CD14-positive monocyte (primary cell): ENCODE results near the gene EHD3. TPM values are rescaled to one million over a fixed set of nuclear protein-coding genes. Genes with fewer than 3 reads are reported as not detected.

ENCODE experiments used
- DNase-seq, 3 donors: peaks; one replicate each; pipeline ENCODE4 v3.0.0-alpha.2; 2011 to 2022
- H2AFZ ChIP-seq: 2 replicates; pipeline ENCODE4 v1.6.0; 2012; ENCODE audit warnings: mild to moderate bottlenecking, low read depth, low read length, inconsistent platforms; ENCODE audit not compliant: insufficient read depth, poor library complexity, severe bottlenecking
- H3K27ac ChIP-seq, 2 donors: 1 replicate in 1 of 2; 2 replicates in 1 of 2; pipeline ENCODE4 v1.5.1; 2012 to 2013; ENCODE audit warnings: low read length in 2 of 2, control low read depth in 1 of 2, inconsistent platforms in 1 of 2, low read depth in 1 of 2, mild to moderate bottlenecking in 1 of 2
- H3K27me3 ChIP-seq, 2 donors: one replicate each; pipeline versions ENCODE4 v1.6.0 to v1.6.1; 2011 to 2013; ENCODE audit warnings: low read length in 2 of 2; ENCODE audit not compliant: control insufficient read depth in 2 of 2, insufficient read depth in 2 of 2
- H3K36me3 ChIP-seq, 2 donors: replicated peaks in 1 of 2; 1 replicate in 1 of 2; 2 replicates in 1 of 2; pipeline versions ENCODE4 v1.5.1 to v1.6.1; 2012 to 2013; ENCODE audit warnings: low read length in 2 of 2, control low read depth in 1 of 2, inconsistent platforms in 1 of 2, mild to moderate bottlenecking in 1 of 2; ENCODE audit not compliant: insufficient read depth in 2 of 2, control insufficient read depth in 1 of 2
- H3K4me1 ChIP-seq, 2 donors: 1 replicate in 1 of 2; 2 replicates in 1 of 2; pipeline versions ENCODE4 v1.5.1 to v1.6.1; 2012 to 2013; ENCODE audit warnings: low read length in 2 of 2, control low read depth in 1 of 2, inconsistent platforms in 1 of 2, mild to moderate bottlenecking in 1 of 2, moderate library complexity in 1 of 2; ENCODE audit not compliant: insufficient read depth in 2 of 2, control insufficient read depth in 1 of 2
- H3K4me2 ChIP-seq: replicated peaks from 2 replicates; pipeline ENCODE3; 2012; ENCODE audit warnings: low read length, moderate library complexity, mild to moderate bottlenecking; ENCODE audit not compliant: poor library complexity, severe bottlenecking; ENCODE audit errors: extremely low read depth
- H3K4me3 ChIP-seq, 3 experiments: fragments of 200-600 bp in 1 of 3; sonication (generic) in 1 of 3; replicated peaks in 1 of 3; 1 replicate in 2 of 3; 2 replicates in 1 of 3; pipeline ENCODE4 v1.5.1; 2011 to 2013; ENCODE audit warnings: low read length in 3 of 3, mild to moderate bottlenecking in 3 of 3, control low read depth in 2 of 3, low read depth in 2 of 3, inconsistent platforms in 1 of 3, moderate library complexity in 1 of 3
- H3K79me2 ChIP-seq: 2 replicates; pipeline ENCODE4 v1.6.0; 2012; ENCODE audit warnings: mild to moderate bottlenecking, control low read depth, inconsistent platforms, low read length, moderate library complexity; ENCODE audit not compliant: insufficient read depth
- H3K9ac ChIP-seq: 2 replicates; pipeline ENCODE4 v1.6.0; 2017; ENCODE audit warnings: low read length, mild to moderate bottlenecking; ENCODE audit not compliant: insufficient read depth, poor library complexity, severe bottlenecking
- H3K9me3 ChIP-seq, 2 donors: replicated peaks in 1 of 2; 1 replicate in 1 of 2; 2 replicates in 1 of 2; pipeline versions ENCODE4 v1.5.1 to v1.6.1; 2012 to 2013; ENCODE audit warnings: low read length in 2 of 2, control low read depth in 1 of 2; ENCODE audit not compliant: control insufficient read depth in 1 of 2, insufficient read depth in 1 of 2
- H4K20me1 ChIP-seq: 2 replicates; pipeline ENCODE4 v1.6.0; 2012; ENCODE audit warnings: mild to moderate bottlenecking, low read length, control low read depth, moderate library complexity; ENCODE audit not compliant: insufficient read depth
- H3K27ac Mint-ChIP-seq, 7 donors: one replicate each; pipeline ENCODE4 v1.8.0; 2020; ENCODE audit warnings: mild to moderate bottlenecking in 7 of 7, mixed read lengths in 7 of 7, moderate library complexity in 6 of 7, inconsistent platforms in 2 of 7
- H3K27me3 Mint-ChIP-seq, 3 donors: one replicate each; pipeline ENCODE4 v1.8.0; 2021 to 2022; ENCODE audit warnings: low read depth in 3 of 3, mild to moderate bottlenecking in 3 of 3, mixed read lengths in 3 of 3, moderate library complexity in 3 of 3, inconsistent platforms in 1 of 3
- H3K36me3 Mint-ChIP-seq, 2 donors: one replicate each; pipeline ENCODE4 v1.8.0; 2020; ENCODE audit warnings: mixed read lengths in 2 of 2, inconsistent platforms in 1 of 2, mild to moderate bottlenecking in 1 of 2
- H3K4me1 Mint-ChIP-seq: one replicate; pipeline ENCODE4 v1.8.0; 2020; ENCODE audit warnings: mild to moderate bottlenecking, mixed read lengths
- H3K4me3 Mint-ChIP-seq, 2 donors: one replicate each; pipeline ENCODE4 v1.8.0; 2020; ENCODE audit warnings: mild to moderate bottlenecking in 2 of 2, mixed read lengths in 2 of 2, moderate library complexity in 1 of 2
- H3K9me3 Mint-ChIP-seq, 7 donors: one replicate each; pipeline ENCODE4 v1.8.0; 2020 to 2022; ENCODE audit warnings: mixed read lengths in 7 of 7, mild to moderate bottlenecking in 6 of 7, moderate library complexity in 6 of 7, inconsistent platforms in 2 of 7
- WGBS: methylation state at CpG from one replicate; pipeline ENCODE4 v1.1.5; 2013; ENCODE audit warnings: missing lambda C conversion rate; ENCODE audit not compliant: insufficient coverage; 5-methylcytosine and 5-hydroxymethylcytosine counted together
- intact Hi-C, 2 donors: fragments of 100-400 bp; cut with micrococcal nuclease; formaldehyde crosslinking; loops; one replicate each; pipeline versions ENCODE4 v1.15.0 to v1.15.1; 2023
- polyA plus RNA-seq, 3 donors: library from polyadenylated mRNA; depleted of rRNA in 1 of 3; unstranded in 2 of 3; stranded (reverse) in 1 of 3; fragments of 300-500 nt in 2 of 3; fragments of >200 nt in 1 of 3; fragmentation: Illumina TruSeq in 2 of 3; gene quantifications; 1 replicate in 2 of 3; 2 replicates in 1 of 3; pipeline ENCODE4 v1.2.3, GENCODE V29; 2012 to 2021
- TF ChIP-seq, protein P1 (sequence below): fragments of 200-600 bp; IDR thresholded peaks from one replicate; pipeline ENCODE4 v1.8.0; 2022; ENCODE audit warnings: antibody characterized with exemption, mild to moderate bottlenecking

Gene EHD3
- polyA plus RNA-seq, 3 donors = 1.1 to 1.5 (median 1.4) TPM

DNA sequence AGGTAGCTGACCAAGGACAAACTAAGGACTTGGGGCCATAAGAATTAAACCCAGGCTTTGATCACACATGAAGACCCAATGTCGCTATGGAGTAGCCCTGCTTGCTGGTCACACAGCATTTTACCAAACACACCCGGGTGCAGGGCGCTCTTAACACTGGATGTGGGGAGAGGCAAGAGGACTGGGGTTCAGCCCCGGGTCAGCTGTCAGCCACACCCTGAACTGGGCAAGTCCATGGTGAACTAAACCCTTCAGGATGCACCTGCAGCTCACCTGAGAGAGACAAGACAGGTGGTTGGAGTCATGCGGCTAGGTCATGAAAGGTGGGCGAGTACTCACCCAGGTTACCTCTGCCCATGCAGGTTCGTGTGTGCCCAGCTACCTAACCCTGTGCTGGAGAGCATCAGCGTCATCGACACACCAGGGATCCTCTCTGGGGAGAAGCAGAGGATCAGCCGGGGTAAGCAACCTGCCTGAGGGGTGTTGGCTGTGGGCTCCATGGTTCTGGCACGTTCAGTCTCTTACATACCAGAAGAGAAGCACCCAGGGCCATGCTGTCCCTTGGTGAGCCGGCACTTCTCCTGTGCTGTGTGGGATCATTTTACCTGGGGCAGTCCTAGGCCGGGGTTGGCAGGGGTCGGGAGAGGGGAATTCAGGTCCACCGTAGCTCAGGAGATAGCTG, 15.2 kb downstream of the EHD3 start:
- no peaks in the 10 kb centered on the region for H4K20me1 ChIP-seq
- no peak overlapping the region for H2AFZ ChIP-seq
- intact Hi-C loops = no loop called here
- no peaks in the 10 kb centered on the region for H3K36me3 Mint-ChIP-seq
- H3K4me3 Mint-ChIP-seq = no peak overlapping the region
- no peak for DNase-seq
- H3K9me3 Mint-ChIP-seq = no peaks in the 10 kb centered on the region
- no peaks in the 10 kb centered on the region for H3K9me3 ChIP-seq
- no peaks in the 10 kb centered on the region for H3K79me2 ChIP-seq
- no peak overlapping the region for H3K4me3 ChIP-seq
- H3K27ac ChIP-seq = no peak overlapping the region
- TF ChIP-seq, protein P1, sequence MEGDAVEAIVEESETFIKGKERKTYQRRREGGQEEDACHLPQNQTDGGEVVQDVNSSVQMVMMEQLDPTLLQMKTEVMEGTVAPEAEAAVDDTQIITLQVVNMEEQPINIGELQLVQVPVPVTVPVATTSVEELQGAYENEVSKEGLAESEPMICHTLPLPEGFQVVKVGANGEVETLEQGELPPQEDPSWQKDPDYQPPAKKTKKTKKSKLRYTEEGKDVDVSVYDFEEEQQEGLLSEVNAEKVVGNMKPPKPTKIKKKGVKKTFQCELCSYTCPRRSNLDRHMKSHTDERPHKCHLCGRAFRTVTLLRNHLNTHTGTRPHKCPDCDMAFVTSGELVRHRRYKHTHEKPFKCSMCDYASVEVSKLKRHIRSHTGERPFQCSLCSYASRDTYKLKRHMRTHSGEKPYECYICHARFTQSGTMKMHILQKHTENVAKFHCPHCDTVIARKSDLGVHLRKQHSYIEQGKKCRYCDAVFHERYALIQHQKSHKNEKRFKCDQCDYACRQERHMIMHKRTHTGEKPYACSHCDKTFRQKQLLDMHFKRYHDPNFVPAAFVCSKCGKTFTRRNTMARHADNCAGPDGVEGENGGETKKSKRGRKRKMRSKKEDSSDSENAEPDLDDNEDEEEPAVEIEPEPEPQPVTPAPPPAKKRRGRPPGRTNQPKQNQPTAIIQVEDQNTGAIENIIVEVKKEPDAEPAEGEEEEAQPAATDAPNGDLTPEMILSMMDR = no peak
- no peaks in the 10 kb centered on the region for H3K4me1 Mint-ChIP-seq
- H3K4me1 ChIP-seq = no peaks in the 10 kb centered on the region
- H3K27ac Mint-ChIP-seq = no peak overlapping the region
- no peaks in the 10 kb centered on the region for H3K27me3 ChIP-seq
- no peaks in the 10 kb centered on the region for H3K36me3 ChIP-seq
- no peak overlapping the region for H3K9ac ChIP-seq
- WGBS = 91% methylated on average over 12 of the region's 15 CpGs
- H3K4me2 ChIP-seq = no peak overlapping the region
- peaks cover 0 to 7% (median 0%) of the 10 kb centered on the region in 3 donors for H3K27me3 Mint-ChIP-seq

DNA sequence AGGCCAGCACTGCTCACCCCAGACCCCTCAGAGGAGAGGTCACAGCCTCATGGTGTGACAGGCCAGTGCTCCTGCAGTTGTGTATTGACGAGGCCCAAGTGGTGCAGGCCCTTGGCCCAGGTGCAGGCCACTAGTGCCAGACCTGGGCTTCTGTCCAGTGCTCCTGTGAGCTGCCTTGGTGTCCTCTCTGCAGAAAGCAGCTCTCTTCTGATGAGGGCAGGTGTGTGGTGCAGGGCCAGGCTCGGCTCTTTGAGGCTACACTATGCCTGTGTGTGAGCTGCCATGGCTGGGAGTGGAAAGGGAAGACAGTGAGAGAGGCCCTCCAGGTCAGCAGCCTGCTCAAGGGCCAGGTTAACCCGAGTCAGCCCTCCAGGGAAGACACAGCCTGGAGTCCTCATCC, 17.1 kb downstream of the EHD3 start:
- Histone ChIP-seq H3K27ac (no peak overlapping the region), H3K27me3 (no peaks in the 10 kb centered on the region), H3K9me3 (no peaks in the 10 kb centered on the region), H3K79me2 (no peaks in the 10 kb centered on the region), H3K9ac (no peak overlapping the region), H3K4me3 (no peak overlapping the region), H3K4me1 (no peaks in the 10 kb centered on the region), H4K20me1 (no peaks in the 10 kb centered on the region), H3K4me2 (no peak overlapping the region), H3K36me3 (no peaks in the 10 kb centered on the region), H2AFZ (no peak overlapping the region)
- H3K4me3 Mint-ChIP-seq = no peak overlapping the region
- WGBS = 77% methylated on average over 3 of the region's 3 CpGs
- peaks cover 0 to 7% (median 0%) of the 10 kb centered on the region in 3 donors for H3K27me3 Mint-ChIP-seq
- H3K4me1 Mint-ChIP-seq = no peaks in the 10 kb centered on the region
- intact Hi-C loops = no loop called here
- H3K36me3 Mint-ChIP-seq = no peaks in the 10 kb centered on the region
- no peak for DNase-seq
- no peaks in the 10 kb centered on the region for H3K9me3 Mint-ChIP-seq
- TF ChIP-seq, protein P1 = no peak
- H3K27ac Mint-ChIP-seq = peak overlapping the region in 2 of 7 donors; percentile 54 to 59
